HG03342 (cell line): ENCODE measurements around the gene UGT1A5.

Source experiments
- ATAC-seq: cut with Tn5 transposase; IDR thresholded peaks from one replicate; pipeline ENCODE4 v1.9.1; 2021; ENCODE audit warnings: mild to moderate bottlenecking, moderate library complexity; ENCODE audit not compliant: unreplicated experiment

Gene UGT1A5

DNA sequence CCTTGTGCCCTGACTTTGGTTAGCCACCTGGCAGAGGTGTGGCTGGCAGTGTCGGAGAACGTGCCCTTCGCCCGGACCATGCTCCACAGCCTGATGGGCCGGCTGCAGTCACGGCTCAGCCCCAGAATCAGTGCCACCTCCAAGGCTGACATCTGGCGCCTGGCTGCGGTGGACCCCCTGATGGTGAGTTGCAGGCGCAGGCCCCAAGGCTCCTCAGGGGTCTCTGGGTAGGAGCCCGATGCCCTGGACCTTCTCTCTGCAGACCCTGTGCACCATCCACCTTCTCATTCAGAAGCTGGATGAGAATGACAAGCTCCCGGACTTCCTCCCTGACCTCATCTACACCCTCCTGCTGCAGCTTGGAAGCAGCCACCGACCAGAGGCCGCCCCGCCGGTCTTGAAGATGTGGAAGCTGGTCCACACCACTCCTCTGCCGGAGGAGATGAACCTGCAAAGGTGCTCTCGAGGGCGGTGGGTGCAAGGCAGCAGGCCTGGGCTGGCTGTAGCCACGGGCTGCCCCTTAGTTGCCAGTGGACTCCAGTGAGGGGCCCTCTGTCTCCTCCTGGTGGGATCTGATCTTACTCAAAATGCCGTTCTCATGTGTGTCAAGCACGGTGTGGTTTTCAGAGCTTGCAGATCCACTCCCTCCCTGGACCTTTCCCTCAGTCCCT lies 109.5 kb downstream of the UGT1A5 start:
- ATAC-seq = no peak
